HG02943 (cell line): ENCODE data around the gene RTRAF.

ENCODE experiments used
- ATAC-seq: cut with Tn5 transposase; IDR thresholded peaks from one replicate; pipeline ENCODE4 v1.9.1; 2021; ENCODE audit warnings: mild to moderate bottlenecking, low read depth, moderate library complexity; ENCODE audit not compliant: unreplicated experiment

The RTRAF gene

DNA sequence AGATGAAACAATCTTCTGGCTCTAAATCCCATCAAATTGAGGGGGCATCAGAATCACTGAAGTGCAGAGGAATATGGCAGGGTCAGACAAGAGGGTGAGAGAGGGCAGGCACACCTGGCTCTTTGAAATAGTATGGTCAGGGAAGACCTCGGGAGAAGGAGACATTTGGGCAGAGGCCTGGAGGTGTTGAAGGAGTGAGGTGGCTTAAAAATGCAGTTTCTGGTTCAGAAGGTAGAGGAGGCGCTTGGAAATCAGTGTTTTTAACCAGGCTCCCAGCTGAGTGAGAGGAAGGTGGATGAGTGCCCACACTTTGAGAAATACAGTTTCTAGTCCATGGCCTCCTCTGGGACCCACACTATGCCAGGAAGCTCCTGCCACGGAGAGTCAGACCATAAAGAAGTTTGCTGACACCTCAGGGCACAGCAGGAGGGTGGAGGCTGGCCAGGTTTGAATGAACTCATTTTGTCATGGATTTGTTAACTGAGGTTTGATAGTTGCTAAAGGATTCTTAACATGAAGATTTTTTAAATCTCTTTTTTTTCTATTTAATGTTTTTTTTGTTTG is 59.4 kb downstream of the RTRAF start:
- no peak for ATAC-seq

GRCh38 chr14:52049271-52049670 is 59.9 kb downstream of the RTRAF start:
- no peak for ATAC-seq

GRCh38 chr14:52049721-52050588 is 60.6 kb downstream of the RTRAF start:
- ATAC-seq: no peak

DNA sequence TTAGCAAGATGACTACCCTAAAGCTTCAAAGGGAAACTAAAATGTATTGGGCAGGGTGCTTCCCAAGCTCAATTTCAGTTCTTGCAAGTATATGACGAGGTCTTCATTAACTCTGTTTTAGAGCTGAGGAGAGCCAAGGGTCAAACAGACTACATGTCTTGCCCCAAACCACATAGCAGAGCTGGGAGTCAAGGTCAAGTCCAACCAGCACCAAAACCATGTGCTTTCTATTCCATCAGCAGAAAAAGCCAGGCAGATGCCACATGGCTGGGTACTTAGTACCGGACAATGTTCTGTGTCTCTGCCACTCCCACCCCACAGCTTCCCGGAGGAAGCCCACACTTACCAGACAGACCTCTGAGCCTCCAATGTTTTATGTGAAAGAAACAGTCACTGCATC is 61.9 kb downstream of the RTRAF start:
- ATAC-seq: no peak

GRCh38 chr14:52051871-52052270 is 62.5 kb downstream of the RTRAF start:
- ATAC-seq: no peak

GRCh38 chr14:52052288-52052943 is 63.1 kb downstream of the RTRAF start:
- ATAC-seq: no peak

DNA sequence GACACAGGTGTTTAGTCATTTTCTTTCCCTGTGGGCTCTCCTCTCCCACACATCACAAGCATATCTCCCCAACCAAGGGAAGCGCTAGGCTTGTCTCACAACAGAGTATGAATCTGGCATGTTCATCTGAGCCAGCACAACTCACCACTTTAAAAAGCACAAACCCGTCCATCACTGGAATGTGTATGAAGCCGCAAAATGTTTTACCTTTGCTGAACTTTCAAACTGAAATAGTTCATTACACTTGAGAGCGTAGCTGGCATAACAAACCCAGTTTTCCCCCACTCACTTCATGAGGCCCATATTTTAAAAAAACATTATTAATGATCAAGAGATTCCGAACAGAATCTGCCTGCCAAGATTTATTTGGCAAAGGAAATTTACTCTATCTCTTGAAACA is 63.7 kb downstream of the RTRAF start:
- no peak for ATAC-seq

DNA sequence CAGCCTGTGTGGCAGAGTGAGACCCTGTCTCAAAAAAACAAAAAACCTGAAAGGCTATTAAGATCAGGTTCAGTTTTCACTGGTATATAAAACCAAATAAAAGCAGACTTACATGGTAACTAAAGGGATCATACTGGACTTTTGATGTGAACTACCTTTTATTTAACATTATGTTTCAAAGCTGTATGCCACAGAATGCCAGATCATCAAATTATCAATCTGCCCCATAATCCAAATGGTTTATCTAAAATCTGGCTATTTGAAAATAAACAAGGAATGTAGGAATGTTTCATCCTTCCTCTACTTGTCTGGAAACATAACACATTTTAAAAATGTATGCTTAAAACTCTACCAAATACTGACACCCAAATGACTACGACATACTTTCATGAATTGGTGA is 65.3 kb downstream of the RTRAF start:
- ATAC-seq: no peak

GRCh38 chr14:52055167-52055566 is 65.8 kb downstream of the RTRAF start:
- no peak for ATAC-seq

- ATAC-seq: no peak
Measured at GRCh38 chr14:52058341-52058740, 69.0 kb downstream of the RTRAF start.

DNA sequence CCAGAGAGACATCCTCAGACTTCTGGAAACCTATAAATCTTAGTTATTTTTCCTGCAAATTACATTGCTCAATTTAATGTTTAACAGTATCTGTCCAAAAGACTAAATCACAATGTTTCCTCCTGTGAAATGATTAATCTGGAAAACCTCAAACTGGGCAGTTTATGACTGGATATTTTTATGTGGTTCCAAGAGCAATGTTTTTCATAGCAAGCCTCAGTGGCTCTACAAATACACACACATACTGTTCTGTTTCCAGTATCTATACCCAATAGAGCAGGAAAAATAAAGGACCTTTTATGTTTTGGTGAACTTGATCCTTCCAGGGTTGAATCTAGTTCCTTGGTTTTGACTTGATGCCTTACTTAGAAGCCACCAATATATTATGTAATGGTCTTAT is 70.3 kb downstream of the RTRAF start:
- no peak for ATAC-seq

DNA sequence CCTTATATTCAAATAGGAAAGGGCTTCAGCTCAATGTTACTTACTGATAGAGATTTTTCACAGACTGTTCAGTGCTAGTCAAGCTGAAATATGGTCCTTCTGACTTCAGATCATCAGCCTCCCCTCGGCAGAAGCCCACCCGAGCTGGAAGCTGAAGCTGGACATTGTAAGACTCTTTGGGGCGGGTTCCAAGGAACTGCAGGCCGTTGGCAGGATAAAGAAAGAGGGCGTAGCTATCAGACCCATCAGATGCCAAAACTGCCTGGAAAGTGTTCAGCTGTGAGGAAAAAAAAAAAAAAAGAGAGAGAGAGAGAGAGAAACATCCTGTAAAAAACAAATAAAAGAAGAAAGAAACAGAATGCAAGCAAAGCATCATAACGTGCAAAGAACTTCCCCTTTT is 70.7 kb downstream of the RTRAF start:
- no peak for ATAC-seq
